Gastroesophageal sphincter (tissue), 3 donors: ENCODE results near the gene ZNF616.

Experiments used
- CTCF ChIP-seq, 4 experiments: fragments of 200-600 bp in 2 of 4; fragments of 450-650 bp in 2 of 4; sonication (generic) in 1 of 4; IDR thresholded peaks; one replicate each; pipeline ENCODE4 v1.5.1; 2017 to 2019; ENCODE audit warnings: antibody characterized with exemption in 4 of 4, mild to moderate bottlenecking in 2 of 4, moderate library complexity in 2 of 4
- POLR2A ChIP-seq, 2 donors: fragments of 450-650 bp; IDR thresholded peaks; one replicate each; pipeline ENCODE4 v1.6.1; 2017; ENCODE audit warnings: antibody characterized with exemption in 2 of 2, mild to moderate bottlenecking in 2 of 2, moderate library complexity in 1 of 2

GRCh38 chr19:52115526-52116053 is 24.1 kb downstream of the ZNF616 start:
- TF ChIP-seq CTCF (IDR thresholded peaks at IDR 0.05), result no peak
- TF ChIP-seq POLR2A (IDR thresholded peaks at IDR 0.05), result no peak
